ENCODE measurements around the gene UVRAG. TPM values are rescaled to one million over a fixed set of nuclear protein-coding genes. Genes with fewer than 3 reads are reported as not detected.

The UVRAG gene
- total RNA-seq, 1 experiment from 2014 or later = 13.0 TPM

- H3K9ac ChIP-seq (ENCODE audit: low read length) = no peak overlapping the region
- no peak for TF ChIP-seq EZH2 (IDR thresholded peaks at IDR 0.05; ENCODE audit: low read length, unreplicated experiment)
- TF ChIP-seq CTCF (conservative IDR thresholded peaks at IDR 0.05; ENCODE audit: low read depth, low read length) = no peak
- no peak for TF ChIP-seq EZH2phosphoT487 (IDR thresholded peaks at IDR 0.05; ENCODE audit: borderline replicate concordance, low read length)
- ChIA-PET CTCF (interaction anchor here (0.5 kb wide), 1 partner anchor 264 kb away, joined by 3 read pairs; no protein-coding TSS in a partner anchor), POLR2A (ENCODE audit: unreplicated experiment) (no interaction called here)
- no peak overlapping the region for H3K27ac ChIP-seq (ENCODE audit: low read length)
- DNase-seq = no peak
- ATAC-seq = no peak
- H3F3A ChIP-seq (ENCODE audit: low read length, unreplicated experiment) = no peaks in the 10 kb centered on the region
- peaks cover 6% of the 10 kb centered on the region for H3K4me1 ChIP-seq (ENCODE audit: insufficient read depth, low read length)
- H4K20me1 ChIP-seq (ENCODE audit: low read length) = no peaks in the 10 kb centered on the region; the same call in 1 of the 2 replicates
- H3K27me3 ChIP-seq (ENCODE audit: low read length) = no peaks in the 10 kb centered on the region
- intact Hi-C loops (cut with micrococcal nuclease) = loop anchor here (5.0 kb wide), 1 partner anchor 163 kb away; no protein-coding TSS in a partner anchor
- H3K4me2 ChIP-seq (ENCODE audit: low read length) = no peak overlapping the region
- no TSS peak for BruUV-seq (replicated peaks)
- no peaks in the 10 kb centered on the region for H3K9me3 ChIP-seq (ENCODE audit: low read length)
- H3K4me3 ChIP-seq (ENCODE audit: low read length) = no peak overlapping the region
- no peaks in the 10 kb centered on the region for H3K9me2 ChIP-seq (replicated peaks; ENCODE audit: low read length)
- no peaks in the 10 kb centered on the region for H3K36me3 ChIP-seq (ENCODE audit: low read depth, low read length)
- H2AFZ ChIP-seq (ENCODE audit: low read length) = no peak overlapping the region
- H3K79me2 ChIP-seq (ENCODE audit: low read length) = no peaks in the 10 kb centered on the region
Observed at GRCh38 chr11:75869661-75870455, 54.8 kb downstream of the UVRAG start.

- no peaks in the 10 kb centered on the region; the same call in 1 of the 2 replicates for H3K4me1 ChIP-seq (ENCODE audit: insufficient read depth, low read length)
- no peak overlapping the region for H3K4me3 ChIP-seq (ENCODE audit: low read length)
- no peaks in the 10 kb centered on the region for H3K9me3 ChIP-seq (ENCODE audit: low read length)
- H3K27me3 ChIP-seq (ENCODE audit: low read length) = no peaks in the 10 kb centered on the region
- H3K36me3 ChIP-seq (ENCODE audit: low read depth, low read length) = no peaks in the 10 kb centered on the region
- BruUV-seq (replicated peaks) = no TSS peak
- no peak overlapping the region for H3K9ac ChIP-seq (ENCODE audit: low read length)
- H3K4me2 ChIP-seq (ENCODE audit: low read length) = no peak overlapping the region
- peak; percentile 20 for DNase-seq
- H3K79me2 ChIP-seq (ENCODE audit: low read length) = no peaks in the 10 kb centered on the region
- TF ChIP-seq CTCF (conservative IDR thresholded peaks at IDR 0.05; ENCODE audit: low read depth, low read length) (no peak), EZH2 (IDR thresholded peaks at IDR 0.05; ENCODE audit: low read length, unreplicated experiment) (no peak), EZH2phosphoT487 (IDR thresholded peaks at IDR 0.05; ENCODE audit: borderline replicate concordance, low read length) (no peak)
- ChIA-PET CTCF (interaction anchor here (0.5 to 0.8 kb wide), 2 partner anchors 150 to 501 kb away, joined by 3 to 8 read pairs; no protein-coding TSS in a partner anchor), POLR2A (ENCODE audit: unreplicated experiment) (interaction anchor here (0.5 to 0.7 kb wide), 2 partner anchors 51 to 269 kb away, joined by 3 to 4 read pairs; no protein-coding TSS in a partner anchor)
- H3K9me2 ChIP-seq (replicated peaks; ENCODE audit: low read length) = no peaks in the 10 kb centered on the region
- peak overlapping the region; percentile 24 for H3K27ac ChIP-seq (ENCODE audit: low read length)
- H3F3A ChIP-seq (ENCODE audit: low read length, unreplicated experiment) = no peaks in the 10 kb centered on the region
- H4K20me1 ChIP-seq (ENCODE audit: low read length) = no peaks in the 10 kb centered on the region; the same call in 1 of the 2 replicates
- H2AFZ ChIP-seq (ENCODE audit: low read length) = no peak overlapping the region
- intact Hi-C loops (cut with micrococcal nuclease) = no loop called here
- ATAC-seq = peak; percentile 92
Observed at GRCh38 chr11:75872887-75873416, 57.9 kb downstream of the UVRAG start.

All from PC-3 (cell line).